ENCODE data around the gene INVS. TPM values are rescaled to one million over a fixed set of nuclear protein-coding genes. Genes with fewer than 3 reads are reported as not detected.

The INVS gene
- total and polyA plus RNA-seq, 2 donors (not counting 3 experiments of a cell fraction or from before 2014, with no cell fraction given) = 8.5 to 17.9 TPM

DNA sequence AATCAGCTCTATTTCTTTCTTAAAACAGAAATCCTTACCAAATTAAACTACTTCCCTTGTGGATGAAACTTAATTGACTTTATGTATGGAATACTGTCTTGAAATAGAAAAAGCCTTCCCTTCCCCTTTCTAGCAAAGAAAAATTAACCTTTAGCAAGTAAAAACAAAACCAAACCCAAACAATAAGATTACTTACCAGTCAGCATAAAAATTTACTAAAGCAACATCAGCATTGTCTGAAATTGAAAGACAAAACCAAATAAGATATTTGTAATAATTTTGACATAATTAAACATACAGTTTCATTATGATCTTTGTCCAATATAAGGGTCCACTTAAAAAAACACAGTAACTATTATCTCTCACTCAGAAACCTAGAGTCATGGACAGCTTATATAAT lies 41.4 kb upstream of the INVS start:
- ChIA-PET POLR2A (no interaction called here), CTCF (no interaction called here)
- Histone ChIP-seq H3K27ac (ENCODE audit: insufficient read depth, low read depth, low read length) (no peak overlapping the region), H3K36me3 (ENCODE audit: control insufficient read depth in 2 of 2, extremely low read depth in 1 of 2, insufficient read depth in 2 of 2, low read length in 2 of 2) (peaks cover 0 to 2% of the 10 kb centered on the region in 2 experiments), H3K9me3 (replicated peaks; ENCODE audit: control insufficient read depth, insufficient read depth, low read length) (no peaks in the 10 kb centered on the region), H2AFZ (ENCODE audit: low read depth, low read length) (no peak overlapping the region), H3K79me2 (ENCODE audit: control insufficient read depth, insufficient read depth, low read length) (peaks cover 9% of the 10 kb centered on the region), H3K4me3 (replicated peaks in 1 of 3; ENCODE audit: insufficient read depth in 1 of 3, low read depth in 1 of 3, low read length in 3 of 3) (no peak overlapping the region), H3K9ac (replicated peaks; ENCODE audit: extremely low read depth, insufficient read depth, low read length) (no peak overlapping the region), H3K4me1 (ENCODE audit: control insufficient read depth, extremely low read depth, insufficient read depth, low read length) (no peaks in the 10 kb centered on the region), H3K4me2 (ENCODE audit: insufficient read depth, low read length) (no peak overlapping the region), H3K9me1 (replicated peaks; ENCODE audit: control insufficient read depth, extremely low read depth, insufficient read depth, low read length) (no peaks in the 10 kb centered on the region), H4K20me1 (replicated peaks; ENCODE audit: control insufficient read depth, extremely low read depth, insufficient read depth, low read length) (no peaks in the 10 kb centered on the region), H3K27me3 (ENCODE audit: control insufficient read depth in 2 of 2, insufficient read depth in 2 of 2, low read length in 2 of 2) (no peaks in the 10 kb centered on the region)
- FAIRE-seq = no peak
- no peak for DNase-seq (ENCODE audit: low read depth, low spot score)
- BruUV-seq (replicated peaks) = no TSS peak
- intact Hi-C loops (cut with micrococcal nuclease) (no loop called here), dilution Hi-C loops (cut with MboI; ENCODE audit: extremely low pct_ligation_motif_present, low sequenced_read_pairs) (no loop called here)
- TF ChIP-seq POLR2AphosphoS5 (IDR thresholded peaks at IDR 0.05; ENCODE audit: insufficient read depth, low read depth, low read length) = no peak
- no peak for TF ChIP-seq EZH2 (IDR thresholded peaks at IDR 0.05; ENCODE audit: borderline replicate concordance, low read depth, low read length, severe bottlenecking)
- TF ChIP-seq, protein P1, sequence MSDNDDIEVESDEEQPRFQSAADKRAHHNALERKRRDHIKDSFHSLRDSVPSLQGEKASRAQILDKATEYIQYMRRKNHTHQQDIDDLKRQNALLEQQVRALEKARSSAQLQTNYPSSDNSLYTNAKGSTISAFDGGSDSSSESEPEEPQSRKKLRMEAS (IDR thresholded peaks at IDR 0.05; ENCODE audit: insufficient read depth, insufficient read length) = no peak
- no peak for TF ChIP-seq POLR2A (IDR thresholded peaks at IDR 0.05; ENCODE audit: low read depth, low read length)
- no peak for TF ChIP-seq JUN (IDR thresholded peaks at IDR 0.05; ENCODE audit: borderline replicate concordance, insufficient read depth, insufficient read length, low read depth)
- TF ChIP-seq, protein P2, sequence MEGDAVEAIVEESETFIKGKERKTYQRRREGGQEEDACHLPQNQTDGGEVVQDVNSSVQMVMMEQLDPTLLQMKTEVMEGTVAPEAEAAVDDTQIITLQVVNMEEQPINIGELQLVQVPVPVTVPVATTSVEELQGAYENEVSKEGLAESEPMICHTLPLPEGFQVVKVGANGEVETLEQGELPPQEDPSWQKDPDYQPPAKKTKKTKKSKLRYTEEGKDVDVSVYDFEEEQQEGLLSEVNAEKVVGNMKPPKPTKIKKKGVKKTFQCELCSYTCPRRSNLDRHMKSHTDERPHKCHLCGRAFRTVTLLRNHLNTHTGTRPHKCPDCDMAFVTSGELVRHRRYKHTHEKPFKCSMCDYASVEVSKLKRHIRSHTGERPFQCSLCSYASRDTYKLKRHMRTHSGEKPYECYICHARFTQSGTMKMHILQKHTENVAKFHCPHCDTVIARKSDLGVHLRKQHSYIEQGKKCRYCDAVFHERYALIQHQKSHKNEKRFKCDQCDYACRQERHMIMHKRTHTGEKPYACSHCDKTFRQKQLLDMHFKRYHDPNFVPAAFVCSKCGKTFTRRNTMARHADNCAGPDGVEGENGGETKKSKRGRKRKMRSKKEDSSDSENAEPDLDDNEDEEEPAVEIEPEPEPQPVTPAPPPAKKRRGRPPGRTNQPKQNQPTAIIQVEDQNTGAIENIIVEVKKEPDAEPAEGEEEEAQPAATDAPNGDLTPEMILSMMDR (IDR thresholded peaks at IDR 0.05; ENCODE audit: extremely low read depth in 1 of 2, insufficient read depth in 1 of 2, low read depth in 1 of 2, low read length in 2 of 2) = no peak
- no peak for TF ChIP-seq FOS (IDR thresholded peaks at IDR 0.05; ENCODE audit: borderline replicate concordance, insufficient read depth, low read length)
- no peak for TF ChIP-seq GATA2 (IDR thresholded peaks at IDR 0.05; ENCODE audit: insufficient read depth, insufficient read length, low read depth, low read length)
- TF ChIP-seq MYC (IDR thresholded peaks at IDR 0.05; ENCODE audit: low read depth, low read length) = no peak
